Fibroblast of upper back skin (primary cell): ENCODE results near the gene MACROD2.

ENCODE experiments used
- DNase-seq: peaks from one replicate; pipeline ENCODE4 v3.0.0-alpha.2; 2013

The MACROD2 gene

DNA sequence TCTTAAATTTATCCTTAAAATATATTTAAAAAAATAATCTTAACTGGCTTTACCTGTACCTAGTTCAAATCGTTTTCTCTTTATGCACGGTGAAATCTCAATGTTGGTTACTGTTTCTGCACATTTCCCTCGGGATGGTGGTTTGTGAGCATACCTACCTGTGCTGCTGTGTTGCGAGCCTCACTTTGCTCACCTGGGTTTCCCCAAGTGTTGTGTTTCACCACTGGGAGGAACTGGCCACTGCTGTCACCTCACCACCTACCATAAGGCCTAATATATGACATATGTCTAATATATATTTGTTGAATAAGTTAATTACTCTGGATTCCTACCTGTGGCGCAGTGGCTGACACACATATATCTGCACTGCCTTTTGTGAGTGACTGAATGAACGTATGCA, 835.6 kb downstream of the MACROD2 start:
- DNase-seq = no peak

DNA sequence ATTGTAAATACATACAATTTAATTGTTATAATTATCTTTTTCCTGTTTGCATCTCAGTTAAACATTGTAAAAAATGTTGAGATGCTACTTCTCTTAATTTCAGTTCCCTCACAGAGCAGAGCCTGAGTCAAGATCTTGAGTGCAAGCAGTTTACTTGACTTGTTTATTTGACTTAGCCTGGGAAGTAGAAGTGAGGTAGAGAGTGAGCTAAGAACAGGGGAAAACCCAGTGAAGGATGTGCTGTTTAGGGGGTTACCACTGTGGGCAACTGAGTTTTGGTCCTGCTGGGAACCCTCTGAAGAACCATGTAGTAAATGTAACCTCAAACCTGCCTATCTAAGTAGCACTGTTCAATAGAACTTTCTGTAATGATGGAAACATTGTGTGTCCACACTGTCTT, 837.3 kb downstream of the MACROD2 start:
- no peak for DNase-seq

DNA sequence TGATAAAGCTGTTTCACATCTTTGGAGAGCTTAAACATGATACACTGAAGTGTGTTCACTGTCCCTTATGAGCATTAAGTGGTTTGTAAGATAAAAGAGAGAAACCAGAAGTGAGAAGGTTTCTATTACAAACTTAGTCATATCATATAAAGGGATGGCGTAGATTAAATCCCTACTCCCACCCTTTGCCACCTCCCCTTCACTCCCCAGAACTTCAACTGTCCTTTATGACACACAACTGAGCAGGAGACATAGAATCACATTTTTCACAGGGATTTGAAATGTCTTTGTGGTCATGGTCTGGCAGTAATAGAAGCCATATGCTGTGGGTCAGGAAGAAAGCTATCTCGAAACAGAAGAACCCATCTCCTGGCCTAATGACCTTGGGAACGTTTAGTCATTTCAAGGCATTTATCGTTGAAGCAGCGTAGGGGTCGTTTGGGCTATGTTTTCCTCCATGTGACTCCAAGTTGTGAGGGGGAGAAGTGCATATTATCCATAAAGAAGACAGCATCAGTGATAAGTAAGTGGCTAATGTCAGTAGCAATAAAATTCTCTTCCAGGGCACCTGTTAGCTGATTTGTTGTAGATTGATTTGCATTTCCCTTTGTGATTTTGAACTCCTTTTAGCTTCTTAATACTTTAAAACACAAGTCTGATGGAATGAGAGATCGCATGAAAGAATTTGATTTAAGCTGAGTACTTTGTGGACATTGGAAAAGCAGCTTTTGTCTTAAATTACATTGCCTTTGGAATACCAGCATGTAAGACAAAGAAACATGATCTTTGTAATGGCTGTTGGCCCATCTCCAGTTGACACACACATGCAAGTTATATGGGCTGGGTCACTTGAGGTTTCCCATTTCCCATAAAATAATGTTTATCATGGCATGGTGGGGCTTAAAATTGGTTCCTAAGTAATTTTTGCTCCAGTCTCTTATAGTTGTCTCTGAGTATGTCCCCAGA, 843.6 kb downstream of the MACROD2 start:
- DNase-seq = peak; percentile 82

DNA sequence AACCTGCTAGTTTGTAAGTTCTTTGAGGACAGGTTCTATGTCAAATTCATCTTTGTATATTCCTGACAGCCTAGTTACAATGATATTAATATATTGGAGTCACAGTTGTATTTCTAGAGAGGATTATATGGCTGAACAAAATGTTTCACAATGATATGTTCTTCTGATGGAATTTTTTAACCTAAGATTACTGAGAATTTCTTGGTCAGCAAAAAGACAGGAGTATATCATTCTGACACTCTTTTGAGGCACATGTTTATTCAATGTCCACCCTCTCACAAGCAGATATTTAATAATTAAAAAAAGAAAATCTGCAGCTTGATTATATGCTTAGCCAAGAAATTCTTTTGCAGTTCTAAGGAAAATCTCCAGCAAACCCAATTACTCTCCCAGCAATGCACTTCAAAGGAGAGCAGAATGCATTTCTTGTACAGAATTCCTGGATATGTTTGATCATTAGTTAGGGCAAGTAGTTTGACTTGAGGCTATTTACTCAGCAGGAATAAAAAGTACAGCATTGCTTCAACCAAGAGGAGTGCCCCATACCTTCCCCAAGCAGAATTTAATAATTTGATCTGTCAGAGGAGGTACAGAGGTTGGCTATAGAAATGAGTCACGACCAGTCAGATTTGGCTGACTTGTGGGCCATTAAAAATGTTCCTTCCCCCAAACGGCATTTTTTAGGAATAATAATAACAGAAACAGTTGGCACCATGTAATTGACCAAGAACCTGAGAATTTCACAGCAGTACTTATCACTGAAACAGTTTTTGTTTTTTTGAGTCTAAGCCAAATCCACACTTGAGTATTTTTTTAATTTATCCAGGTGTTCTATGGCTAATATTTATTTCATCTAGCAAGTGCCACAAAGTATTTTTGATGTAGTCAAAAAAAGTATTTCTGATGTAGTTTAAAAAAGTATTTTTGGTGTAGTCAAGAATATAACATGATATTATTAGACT, 850.2 kb downstream of the MACROD2 start:
- DNase-seq = no peak

DNA sequence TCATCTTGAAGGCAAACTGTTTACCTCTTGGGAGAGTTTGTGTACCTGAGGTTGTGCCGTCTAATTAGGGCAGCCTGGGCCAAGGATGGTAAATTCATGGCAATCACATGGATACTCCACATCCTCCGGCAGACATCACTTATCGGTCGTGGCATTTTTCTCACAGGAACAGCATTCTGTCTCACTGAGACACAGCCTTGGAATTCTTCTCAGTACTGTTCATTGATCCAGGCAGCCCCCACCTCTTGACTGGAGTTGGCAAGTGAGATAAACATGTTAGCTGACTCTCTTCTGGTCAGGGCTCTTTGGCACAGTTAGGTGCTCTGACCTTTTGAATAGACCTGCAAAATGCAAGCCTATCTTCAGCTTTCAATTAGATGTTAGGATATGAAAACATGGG, 853.5 kb downstream of the MACROD2 start:
- DNase-seq = peak; percentile 19

DNA sequence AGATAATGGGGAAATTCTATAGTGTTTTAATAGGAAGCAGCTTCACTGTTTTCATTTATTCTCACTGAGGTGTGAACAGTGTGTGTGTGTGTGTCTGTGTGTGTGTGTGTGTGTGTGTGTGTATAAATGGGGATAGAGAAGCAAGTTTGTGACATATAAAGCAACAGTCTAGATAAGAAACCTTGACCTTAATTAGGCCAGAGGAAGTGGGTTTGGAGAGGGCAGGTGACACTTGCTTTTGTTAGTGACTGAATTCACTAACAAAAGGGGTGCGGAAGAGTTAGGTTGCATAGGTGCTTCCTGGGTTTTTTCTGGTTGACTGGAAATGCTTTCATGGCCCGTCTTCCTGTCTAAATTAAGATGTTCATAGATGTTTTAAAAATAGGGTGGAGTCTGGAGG, 857.8 kb downstream of the MACROD2 start:
- no peak for DNase-seq

DNA sequence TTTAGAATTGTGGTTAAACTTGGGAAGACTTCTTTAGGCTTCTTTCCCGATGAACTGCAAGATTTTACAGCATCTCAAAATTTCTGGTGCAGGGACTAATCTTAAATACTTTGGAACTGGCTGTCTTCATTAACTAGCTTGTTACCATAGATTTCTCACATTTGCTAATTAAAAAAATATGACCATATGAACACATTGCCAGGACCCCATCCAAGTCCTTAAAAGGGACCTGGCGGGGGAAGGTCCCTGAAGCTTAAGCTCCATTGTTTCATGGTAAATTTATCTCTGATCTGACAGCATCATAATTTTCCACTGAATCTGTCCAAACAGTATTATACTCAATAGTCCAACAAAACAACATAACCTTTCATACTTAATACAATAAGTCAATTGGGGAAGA, 859.9 kb downstream of the MACROD2 start:
- no peak for DNase-seq

DNA sequence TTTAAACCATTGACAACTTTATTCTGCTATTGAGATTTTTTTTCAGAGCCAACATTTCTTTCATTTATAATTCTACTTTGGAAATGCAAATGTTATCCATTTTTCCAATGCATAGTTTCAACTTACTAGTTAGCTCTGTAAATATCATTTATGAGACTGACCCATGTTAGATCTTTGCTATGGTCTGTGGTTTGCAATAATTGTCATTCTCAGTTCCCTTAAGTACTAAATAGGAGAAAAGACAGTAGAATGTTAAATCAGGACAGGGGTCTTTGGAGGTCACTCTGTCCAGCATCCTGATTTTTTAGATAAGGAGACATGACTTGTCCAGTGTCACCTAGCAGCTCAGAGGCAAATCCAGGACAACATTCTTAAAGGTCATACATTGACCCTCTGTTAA, 864.3 kb downstream of the MACROD2 start:
- no peak for DNase-seq

DNA sequence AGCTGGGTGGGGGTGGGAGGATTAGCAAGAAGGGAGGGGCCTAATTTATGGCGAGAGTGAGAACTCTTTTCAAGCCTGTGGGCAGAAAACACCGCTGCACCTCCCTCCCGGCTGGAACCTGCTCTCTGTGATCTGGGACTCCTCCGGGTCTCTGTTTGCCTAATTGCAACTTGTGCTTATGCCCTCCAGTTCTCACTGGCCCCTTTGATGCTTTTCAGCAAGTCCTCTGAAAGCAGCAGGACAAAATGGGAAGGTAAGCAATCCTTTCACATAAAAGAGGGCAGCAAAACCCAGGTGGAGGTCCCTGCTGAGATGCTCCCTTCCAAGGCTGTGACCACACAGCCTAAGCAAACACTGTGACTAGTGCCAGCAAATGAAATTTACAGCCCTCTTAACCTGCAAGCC, 865.1 kb downstream of the MACROD2 start:
- no peak for DNase-seq

DNA sequence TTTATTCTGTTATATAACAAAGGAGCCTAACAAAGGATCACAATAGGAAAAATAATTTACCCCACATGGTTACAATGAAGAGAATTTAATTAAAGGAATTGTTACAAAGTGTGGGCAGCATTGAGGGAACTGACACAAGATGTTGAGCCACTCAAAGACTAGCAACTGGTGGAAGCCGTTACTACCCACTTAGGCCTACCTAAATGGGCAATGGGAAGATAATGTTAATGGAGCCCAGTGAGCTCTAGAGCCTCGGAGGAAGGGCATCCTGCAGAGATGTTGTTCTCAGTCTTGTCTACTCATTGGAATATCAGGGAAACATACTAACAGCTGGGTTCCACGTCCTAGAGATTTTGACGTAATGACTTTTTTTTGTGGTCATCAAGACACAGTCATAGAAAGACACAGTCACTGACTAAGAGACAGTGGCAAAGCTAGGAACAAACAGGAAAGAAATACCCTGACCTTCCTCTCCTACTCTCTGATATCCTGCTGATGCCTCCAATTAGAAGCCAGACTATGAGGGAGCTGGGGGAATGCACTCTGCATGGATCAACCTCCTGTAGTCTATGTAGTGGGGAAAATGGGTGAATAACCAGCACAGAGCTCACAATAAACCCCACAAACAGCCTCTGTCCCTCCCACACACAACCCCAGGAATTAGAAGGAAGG, 865.8 kb downstream of the MACROD2 start:
- DNase-seq = no peak

DNA sequence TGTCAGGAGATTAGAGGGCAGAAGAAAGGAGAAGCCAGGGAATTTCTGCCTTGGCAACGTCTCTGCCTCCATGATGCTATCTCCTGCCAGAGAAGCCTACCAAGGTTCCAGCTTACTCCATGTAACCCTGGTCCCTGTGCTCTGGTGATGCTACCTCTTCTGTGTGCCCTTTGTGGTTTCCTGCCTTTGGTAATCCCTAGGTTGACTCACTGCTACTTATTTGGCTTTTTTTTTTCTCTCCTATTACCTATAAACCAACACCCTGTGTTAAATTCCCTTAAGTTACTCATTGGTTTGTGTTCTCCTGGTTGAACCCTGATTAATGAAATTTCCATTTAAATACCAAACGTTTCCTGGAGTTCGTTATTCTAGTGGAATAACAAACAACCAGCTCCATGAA, 869.9 kb downstream of the MACROD2 start:
- DNase-seq = peak; percentile 26

DNA sequence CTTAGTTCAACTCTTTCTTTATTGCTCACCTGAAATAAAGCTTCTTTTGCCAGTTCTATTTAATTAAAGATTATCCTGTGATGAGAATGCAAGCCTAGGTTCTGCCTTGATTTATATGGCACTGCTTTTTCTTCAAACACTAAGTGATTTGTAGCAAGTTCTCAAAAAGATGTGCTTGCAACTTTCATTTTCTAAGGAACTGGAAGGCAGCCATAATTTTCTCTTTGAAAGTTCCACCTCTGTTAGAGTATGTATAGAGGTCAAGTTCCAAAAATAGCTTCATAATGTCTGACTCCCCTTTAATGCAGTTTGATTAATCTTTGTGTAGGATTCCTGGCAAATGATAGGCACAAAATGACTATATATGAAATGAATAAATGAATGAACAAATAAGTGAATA, 870.4 kb downstream of the MACROD2 start:
- peak; percentile 13 for DNase-seq

DNA sequence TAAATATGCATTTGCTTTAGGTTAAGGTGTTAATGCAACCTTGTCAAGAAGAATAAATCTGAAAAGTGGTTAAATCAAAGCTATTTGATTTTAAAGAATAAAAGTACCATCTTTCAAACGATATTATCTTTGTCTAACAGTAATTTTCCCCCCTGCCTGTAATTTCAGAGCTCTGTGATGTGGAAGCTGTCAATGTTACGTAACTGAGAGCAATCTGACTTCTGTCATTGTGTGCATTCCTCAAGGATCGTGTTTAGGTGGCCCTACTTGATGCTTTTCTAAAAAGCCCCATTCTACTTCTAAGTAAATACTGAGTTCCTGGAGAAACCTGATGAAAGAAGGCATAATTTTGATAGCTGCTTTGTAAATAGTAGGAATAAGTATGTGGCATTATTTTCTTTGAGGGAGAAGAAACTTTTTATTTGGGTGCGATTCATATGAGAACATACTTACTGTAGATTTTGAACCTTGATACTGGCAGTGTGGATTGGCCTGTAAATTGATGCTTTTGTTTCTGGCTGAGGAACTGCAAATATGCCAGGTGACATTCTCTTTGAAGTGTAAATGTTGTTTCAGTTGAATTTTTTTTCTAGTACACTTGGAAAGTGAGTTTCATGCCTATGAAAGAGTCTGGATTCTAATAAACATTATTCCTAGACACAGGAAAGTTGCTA, 871.7 kb downstream of the MACROD2 start:
- no peak for DNase-seq

DNA sequence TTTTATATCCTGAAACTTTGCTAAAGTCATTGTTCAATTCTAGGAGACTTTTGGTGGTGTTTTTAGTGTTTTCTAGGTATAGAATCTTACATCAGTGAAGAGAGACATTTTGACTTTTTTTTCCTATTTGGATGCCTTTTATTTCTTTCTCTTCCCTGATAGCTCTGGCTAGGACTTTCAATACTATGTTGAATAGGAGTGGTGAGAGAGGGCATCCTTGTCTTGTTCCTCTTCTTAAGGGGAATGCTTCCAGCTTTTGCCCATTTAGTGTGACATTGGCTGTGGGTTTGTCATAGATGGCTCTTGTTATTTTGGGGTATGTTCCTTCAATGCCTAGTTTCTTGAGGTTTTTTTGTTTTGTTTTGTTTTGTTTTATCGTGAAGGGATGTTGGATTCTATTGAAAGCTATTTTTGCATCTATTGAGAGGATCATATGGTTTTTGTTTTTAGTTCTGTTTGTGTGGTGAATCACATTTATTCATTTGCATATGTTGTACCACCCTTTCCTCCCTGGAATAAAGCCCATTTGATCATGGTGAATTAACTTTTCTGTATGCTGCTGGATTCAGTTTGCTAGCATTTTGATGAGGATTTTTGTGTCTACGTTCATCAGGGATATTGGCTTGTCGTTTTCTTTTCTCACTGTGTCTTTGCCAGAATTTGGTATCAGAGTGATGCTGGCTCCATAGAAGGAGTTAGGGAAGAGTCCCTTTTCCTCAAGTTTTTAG, 882.1 kb downstream of the MACROD2 start:
- DNase-seq = peak; percentile 16

DNA sequence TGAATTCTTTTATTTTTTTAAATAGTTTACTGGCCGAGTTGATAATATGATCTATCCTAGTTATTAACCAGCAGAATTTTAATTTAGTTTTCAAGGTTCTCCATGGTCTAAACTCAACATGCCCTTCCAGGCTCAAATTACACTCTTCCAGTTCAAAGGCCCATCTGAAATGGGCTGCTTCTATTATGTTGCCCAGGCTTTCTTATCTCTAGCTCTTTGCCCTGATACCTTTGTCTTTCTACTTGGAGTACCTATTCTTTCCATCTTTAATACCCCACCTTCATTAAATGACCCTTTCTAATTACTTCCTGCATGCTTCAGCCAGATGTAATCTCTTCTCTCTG, 883.3 kb downstream of the MACROD2 start:
- DNase-seq = no peak

DNA sequence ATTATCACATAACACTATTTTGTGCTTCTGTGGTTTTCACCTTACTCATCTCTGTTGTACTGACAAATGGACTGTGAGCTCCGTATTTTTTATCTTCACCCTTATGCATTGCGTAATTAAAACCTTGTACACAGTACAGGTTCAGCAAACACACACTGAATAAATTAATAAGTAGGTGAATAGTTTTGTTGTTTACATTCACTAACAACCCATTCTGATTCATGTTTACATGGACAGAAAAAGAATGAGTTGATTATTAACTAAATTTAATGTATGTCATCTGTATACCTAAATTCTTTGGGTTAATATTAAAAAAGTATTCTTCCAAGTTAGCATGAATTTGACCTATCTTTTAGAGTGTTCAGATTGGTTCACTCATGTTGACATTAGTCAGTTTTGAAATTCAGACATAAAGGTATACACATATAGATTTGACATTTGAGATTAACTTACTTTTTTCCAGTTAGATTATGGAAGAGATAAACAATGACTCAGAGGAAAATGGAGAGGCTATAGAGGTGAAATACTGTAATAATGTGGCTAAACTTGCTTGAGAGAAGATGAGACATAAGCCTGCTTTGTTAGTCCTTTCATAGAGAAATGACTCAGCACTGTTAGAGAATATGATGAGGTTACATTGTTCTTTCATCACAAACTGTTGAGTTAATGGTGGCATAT, 883.8 kb downstream of the MACROD2 start:
- DNase-seq = peak; percentile 91

DNA sequence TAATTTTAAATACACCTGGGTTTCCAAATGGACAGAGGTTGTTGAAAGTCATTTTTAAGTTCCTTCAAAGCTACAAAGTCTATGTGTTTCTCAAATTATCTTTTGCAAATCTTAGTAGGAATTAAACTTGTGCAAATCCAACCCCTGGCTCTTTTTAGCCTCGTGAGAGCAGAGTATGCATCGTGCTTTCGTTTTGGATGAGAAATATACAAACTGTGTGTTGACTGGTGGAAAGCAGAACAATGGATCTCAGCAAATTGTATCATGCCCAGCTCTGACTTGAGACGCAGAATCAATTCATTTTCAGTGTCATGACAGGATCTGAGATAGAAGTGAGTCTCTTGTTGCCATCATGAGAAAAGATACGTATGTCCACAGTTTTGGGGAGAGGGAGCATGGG, 884.5 kb downstream of the MACROD2 start:
- no peak for DNase-seq

DNA sequence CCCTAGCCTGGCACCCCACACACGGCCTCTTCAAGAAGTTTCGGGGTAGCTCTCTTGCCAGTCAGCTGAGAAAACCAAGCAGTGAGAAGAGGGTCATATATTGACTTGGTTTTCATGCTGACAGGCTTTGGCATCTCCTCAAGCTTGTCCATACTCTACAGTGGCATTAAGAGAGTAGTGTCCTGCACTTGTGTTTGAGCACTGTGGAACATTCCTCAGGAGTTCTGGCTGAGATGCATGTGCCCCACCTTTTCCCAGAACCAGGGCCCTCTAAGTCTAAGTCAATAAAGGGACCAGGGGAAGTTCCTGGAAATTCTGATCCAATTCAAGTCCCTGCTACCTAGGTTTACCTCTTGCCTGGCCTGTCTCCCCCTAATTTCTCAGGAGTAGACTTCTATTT, 886.2 kb downstream of the MACROD2 start:
- DNase-seq = no peak

DNA sequence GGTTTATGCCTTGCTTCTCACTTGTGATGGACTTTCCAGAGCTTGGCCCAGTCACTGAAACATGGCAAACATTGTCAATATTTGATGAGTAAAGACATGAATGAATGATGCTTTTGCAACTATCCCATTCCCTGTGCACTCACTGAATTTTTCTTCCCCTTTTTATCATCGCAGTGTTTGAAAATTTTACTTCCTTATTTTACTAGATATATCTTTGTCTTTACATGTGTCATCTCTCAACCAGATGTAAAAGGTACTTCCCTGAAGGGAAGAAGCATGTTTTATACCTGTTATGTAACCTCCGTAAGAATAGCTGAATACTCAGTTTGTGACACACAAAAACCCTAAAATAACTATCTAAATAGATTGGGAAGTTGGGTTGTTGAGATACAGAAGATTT, 886.8 kb downstream of the MACROD2 start:
- no peak for DNase-seq

DNA sequence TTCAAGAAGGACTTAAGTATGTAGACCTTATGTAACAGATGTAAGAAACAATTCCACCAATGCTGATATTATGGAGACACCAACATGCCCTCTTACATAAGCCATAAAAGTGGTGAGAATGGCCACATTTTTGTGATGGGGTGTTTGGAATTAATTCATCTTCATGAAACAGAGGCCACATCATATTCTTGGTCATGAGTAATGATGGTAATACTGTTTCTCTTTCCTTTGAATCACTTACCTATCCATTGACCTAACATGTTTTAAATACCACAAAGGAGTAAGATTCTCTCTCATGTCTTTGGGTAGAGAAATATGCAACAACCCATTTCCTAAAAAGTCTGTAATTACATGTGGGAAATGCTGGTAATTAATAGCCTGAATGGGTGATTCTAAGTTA, 887.5 kb downstream of the MACROD2 start:
- DNase-seq = peak; percentile 7

DNA sequence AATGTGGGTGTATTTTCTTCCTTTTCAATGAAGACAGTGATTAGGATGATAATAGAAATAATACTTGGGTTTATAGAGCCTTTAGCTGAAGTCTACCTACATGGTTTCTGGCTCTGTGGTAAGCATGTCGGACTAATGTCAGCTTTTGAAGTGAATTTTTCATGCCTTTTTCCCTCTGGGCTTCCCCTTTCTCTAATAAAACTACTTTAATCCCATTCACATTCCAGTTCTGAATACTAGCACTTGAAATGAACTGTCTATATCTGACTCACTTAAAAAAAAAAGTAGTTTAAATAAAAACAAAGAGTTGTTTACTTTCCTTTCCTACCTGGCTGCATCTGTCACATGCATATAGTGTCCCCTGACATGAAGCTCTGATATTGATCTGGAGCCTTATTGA, 888.0 kb downstream of the MACROD2 start:
- DNase-seq = no peak
